BE2C (cell line): ENCODE measurements around the gene FRYL.

Experiments used
- DNase-seq: peaks from one replicate; pipeline ENCODE4 v3.0.0-alpha.2; 2020
- H3K27me3 ChIP-seq: fragments of 250-450 bp; sonication (Bioruptor Pico); 2 replicates; pipeline ENCODE4 v1.5.1; 2020; ENCODE audit warnings: mild to moderate bottlenecking
- H3K36me3 ChIP-seq: fragments of 250-450 bp; sonication (Bioruptor Pico); 2 replicates; pipeline ENCODE4 v1.5.1; 2020; ENCODE audit warnings: mild to moderate bottlenecking
- H3K4me1 ChIP-seq: fragments of 250-450 bp; sonication (Bioruptor Pico); 2 replicates; pipeline ENCODE4 v1.5.1; 2020
- H3K4me3 ChIP-seq: 2 replicates; pipeline ENCODE4 v1.5.1; 2011; ENCODE audit warnings: low read depth, low read length
- H3K9me3 ChIP-seq: fragments of 250-450 bp; sonication (Bioruptor Pico); 2 replicates; pipeline ENCODE4 v1.5.1; 2020
- CTCF ChIP-seq: IDR thresholded peaks from 2 replicates; pipeline ENCODE4 v1.5.1; 2012; ENCODE audit warnings: mild to moderate bottlenecking, low read depth, low read length

FRYL gene

GRCh38 chr4:48620093-48620492 is 160.0 kb downstream of the FRYL start:
- DNase-seq: no peak
- TF ChIP-seq CTCF: no peak

GRCh38 chr4:48604527-48604926 is 175.6 kb downstream of the FRYL start:
- no peaks in the 10 kb centered on the region for H3K9me3 ChIP-seq
- no peak for TF ChIP-seq CTCF
- peaks cover 9% of the 10 kb centered on the region for H3K4me1 ChIP-seq
- H3K36me3 ChIP-seq: no peaks in the 10 kb centered on the region
- no peaks in the 10 kb centered on the region for H3K27me3 ChIP-seq
- DNase-seq: no peak
- H3K4me3 ChIP-seq: no peak overlapping the region

More at GRCh38 chr4:48620093-48620492, 160.0 kb downstream of the FRYL start:
- no peak overlapping the region for H3K4me3 ChIP-seq
- H3K9me3 ChIP-seq: no peaks in the 10 kb centered on the region
- no peaks in the 10 kb centered on the region for H3K27me3 ChIP-seq
- peaks cover 3% of the 10 kb centered on the region for H3K4me1 ChIP-seq
- H3K36me3 ChIP-seq: 0 out of 2 replicates have a peak, but pooled peaks cover 4% of the 10 kb centered on the region

GRCh38 chr4:48604041-48604440 is 176.0 kb downstream of the FRYL start:
- Histone ChIP-seq H3K9me3 (no peaks in the 10 kb centered on the region), H3K36me3 (no peaks in the 10 kb centered on the region), H3K27me3 (no peaks in the 10 kb centered on the region), H3K4me1 (peaks cover 9% of the 10 kb centered on the region), H3K4me3 (no peak overlapping the region)
- no peak for TF ChIP-seq CTCF
- no peak for DNase-seq

- H3K9me3 ChIP-seq: no peaks in the 10 kb centered on the region
- no peak for TF ChIP-seq CTCF
- H3K4me1 ChIP-seq: peaks cover 9% of the 10 kb centered on the region
- H3K4me3 ChIP-seq: no peak overlapping the region
- H3K27me3 ChIP-seq: no peaks in the 10 kb centered on the region
- DNase-seq: no peak
- no peaks in the 10 kb centered on the region for H3K36me3 ChIP-seq
These were observed 176.6 kb downstream of the FRYL start for GRCh38 chr4:48603366-48604003.

- Histone ChIP-seq H3K9me3 (no peaks in the 10 kb centered on the region), H3K4me3 (no peak overlapping the region), H3K36me3 (no peaks in the 10 kb centered on the region), H3K4me1 (peaks cover 9% of the 10 kb centered on the region), H3K27me3 (no peaks in the 10 kb centered on the region)
- DNase-seq: no peak
- TF ChIP-seq CTCF: no peak
These were observed 177.3 kb downstream of the FRYL start for GRCh38 chr4:48602763-48603162.

- no peak for TF ChIP-seq CTCF
- Histone ChIP-seq H3K27me3 (no peaks in the 10 kb centered on the region), H3K4me3 (no peak overlapping the region), H3K4me1 (peaks cover 9% of the 10 kb centered on the region), H3K36me3 (no peaks in the 10 kb centered on the region), H3K9me3 (no peaks in the 10 kb centered on the region)
- no peak for DNase-seq
These were observed 177.9 kb downstream of the FRYL start for GRCh38 chr4:48602222-48602621.
